Vagina (tissue), 2 donors: ENCODE data around the gene STAB2.

Experiments used
- CTCF ChIP-seq, 3 experiments: fragments of 450-650 bp in 2 of 3; fragments of 200-600 bp in 1 of 3; sonication (generic) in 1 of 3; IDR thresholded peaks; one replicate each; pipeline ENCODE4 v1.5.1; 2017 to 2019; ENCODE audit warnings: antibody characterized with exemption in 3 of 3, mild to moderate bottlenecking in 2 of 3, moderate library complexity in 2 of 3
- POLR2A ChIP-seq, 2 donors: fragments of 450-650 bp; IDR thresholded peaks; one replicate each; pipeline ENCODE4 v1.6.1; 2017; ENCODE audit warnings: antibody characterized with exemption in 2 of 2, mild to moderate bottlenecking in 2 of 2, moderate library complexity in 2 of 2
- POLR2AphosphoS5 ChIP-seq, 2 donors: sonication (generic); formaldehyde crosslinking; IDR thresholded peaks; one replicate each; pipeline ENCODE4 v1.9.0; 2017; ENCODE audit warnings: antibody characterized with exemption in 2 of 2, mild to moderate bottlenecking in 2 of 2, low read depth in 1 of 2; ENCODE audit not compliant: insufficient read depth in 1 of 2

DNA sequence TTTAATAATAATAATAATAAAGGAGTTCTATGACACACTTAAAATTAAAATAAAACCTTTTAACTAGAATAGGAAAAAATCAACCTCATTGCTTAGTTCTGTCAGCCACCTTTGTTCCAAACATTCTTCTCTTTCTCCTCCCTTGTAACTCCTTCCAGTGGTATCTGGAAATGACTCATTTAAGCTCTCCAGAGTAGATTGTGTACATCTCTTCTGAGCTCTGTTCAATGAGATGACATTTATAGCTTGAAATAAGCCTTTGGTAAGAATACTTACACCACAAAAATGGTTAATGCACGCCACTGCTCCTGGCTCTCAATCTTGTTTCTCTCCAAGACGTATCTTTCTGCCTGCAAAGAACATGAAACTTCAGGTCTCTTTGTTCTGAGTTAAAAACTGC, 70.3 kb downstream of the STAB2 start:
- TF ChIP-seq CTCF (IDR thresholded peaks at IDR 0.05) (no peak), POLR2AphosphoS5 (IDR thresholded peaks at IDR 0.05; ENCODE audit: insufficient read depth in 1 of 2, low read depth in 1 of 2) (no peak), POLR2A (IDR thresholded peaks at IDR 0.05) (no peak)
